CD14-positive monocyte (primary cell): Measurements from ENCODE around the gene GGA1. TPM values are rescaled to one million over a fixed set of nuclear protein-coding genes. Genes with fewer than 3 reads are reported as not detected.

Source experiments
- DNase-seq, 3 donors: peaks; one replicate each; pipeline ENCODE4 v3.0.0-alpha.2; 2011 to 2022
- H2AFZ ChIP-seq: 2 replicates; pipeline ENCODE4 v1.6.0; 2012; ENCODE audit warnings: mild to moderate bottlenecking, low read depth, low read length, inconsistent platforms; ENCODE audit not compliant: insufficient read depth, poor library complexity, severe bottlenecking
- H3K27ac ChIP-seq, 2 donors: 1 replicate in 1 of 2; 2 replicates in 1 of 2; pipeline ENCODE4 v1.5.1; 2012 to 2013; ENCODE audit warnings: low read length in 2 of 2, control low read depth in 1 of 2, inconsistent platforms in 1 of 2, low read depth in 1 of 2, mild to moderate bottlenecking in 1 of 2
- H3K27me3 ChIP-seq, 2 donors: one replicate each; pipeline versions ENCODE4 v1.6.0 to v1.6.1; 2011 to 2013; ENCODE audit warnings: low read length in 2 of 2; ENCODE audit not compliant: control insufficient read depth in 2 of 2, insufficient read depth in 2 of 2
- H3K36me3 ChIP-seq, 2 donors: replicated peaks in 1 of 2; 1 replicate in 1 of 2; 2 replicates in 1 of 2; pipeline versions ENCODE4 v1.5.1 to v1.6.1; 2012 to 2013; ENCODE audit warnings: low read length in 2 of 2, control low read depth in 1 of 2, inconsistent platforms in 1 of 2, mild to moderate bottlenecking in 1 of 2; ENCODE audit not compliant: insufficient read depth in 2 of 2, control insufficient read depth in 1 of 2
- H3K4me1 ChIP-seq, 2 donors: 1 replicate in 1 of 2; 2 replicates in 1 of 2; pipeline versions ENCODE4 v1.5.1 to v1.6.1; 2012 to 2013; ENCODE audit warnings: low read length in 2 of 2, control low read depth in 1 of 2, inconsistent platforms in 1 of 2, mild to moderate bottlenecking in 1 of 2, moderate library complexity in 1 of 2; ENCODE audit not compliant: insufficient read depth in 2 of 2, control insufficient read depth in 1 of 2
- H3K4me2 ChIP-seq: replicated peaks from 2 replicates; pipeline ENCODE3; 2012; ENCODE audit warnings: low read length, moderate library complexity, mild to moderate bottlenecking; ENCODE audit not compliant: poor library complexity, severe bottlenecking; ENCODE audit errors: extremely low read depth
- H3K4me3 ChIP-seq, 3 experiments: fragments of 200-600 bp in 1 of 3; sonication (generic) in 1 of 3; replicated peaks in 1 of 3; 1 replicate in 2 of 3; 2 replicates in 1 of 3; pipeline ENCODE4 v1.5.1; 2011 to 2013; ENCODE audit warnings: low read length in 3 of 3, mild to moderate bottlenecking in 3 of 3, control low read depth in 2 of 3, low read depth in 2 of 3, inconsistent platforms in 1 of 3, moderate library complexity in 1 of 3
- H3K79me2 ChIP-seq: 2 replicates; pipeline ENCODE4 v1.6.0; 2012; ENCODE audit warnings: mild to moderate bottlenecking, control low read depth, inconsistent platforms, low read length, moderate library complexity; ENCODE audit not compliant: insufficient read depth
- H3K9ac ChIP-seq: 2 replicates; pipeline ENCODE4 v1.6.0; 2017; ENCODE audit warnings: low read length, mild to moderate bottlenecking; ENCODE audit not compliant: insufficient read depth, poor library complexity, severe bottlenecking
- H3K9me3 ChIP-seq, 2 donors: replicated peaks in 1 of 2; 1 replicate in 1 of 2; 2 replicates in 1 of 2; pipeline versions ENCODE4 v1.5.1 to v1.6.1; 2012 to 2013; ENCODE audit warnings: low read length in 2 of 2, control low read depth in 1 of 2; ENCODE audit not compliant: control insufficient read depth in 1 of 2, insufficient read depth in 1 of 2
- H4K20me1 ChIP-seq: 2 replicates; pipeline ENCODE4 v1.6.0; 2012; ENCODE audit warnings: mild to moderate bottlenecking, low read length, control low read depth, moderate library complexity; ENCODE audit not compliant: insufficient read depth
- H3K27ac Mint-ChIP-seq, 7 donors: one replicate each; pipeline ENCODE4 v1.8.0; 2020; ENCODE audit warnings: mild to moderate bottlenecking in 7 of 7, mixed read lengths in 7 of 7, moderate library complexity in 6 of 7, inconsistent platforms in 2 of 7
- H3K27me3 Mint-ChIP-seq, 3 donors: one replicate each; pipeline ENCODE4 v1.8.0; 2021 to 2022; ENCODE audit warnings: low read depth in 3 of 3, mild to moderate bottlenecking in 3 of 3, mixed read lengths in 3 of 3, moderate library complexity in 3 of 3, inconsistent platforms in 1 of 3
- H3K36me3 Mint-ChIP-seq, 2 donors: one replicate each; pipeline ENCODE4 v1.8.0; 2020; ENCODE audit warnings: mixed read lengths in 2 of 2, inconsistent platforms in 1 of 2, mild to moderate bottlenecking in 1 of 2
- H3K4me1 Mint-ChIP-seq: one replicate; pipeline ENCODE4 v1.8.0; 2020; ENCODE audit warnings: mild to moderate bottlenecking, mixed read lengths
- H3K4me3 Mint-ChIP-seq, 2 donors: one replicate each; pipeline ENCODE4 v1.8.0; 2020; ENCODE audit warnings: mild to moderate bottlenecking in 2 of 2, mixed read lengths in 2 of 2, moderate library complexity in 1 of 2
- H3K9me3 Mint-ChIP-seq, 7 donors: one replicate each; pipeline ENCODE4 v1.8.0; 2020 to 2022; ENCODE audit warnings: mixed read lengths in 7 of 7, mild to moderate bottlenecking in 6 of 7, moderate library complexity in 6 of 7, inconsistent platforms in 2 of 7
- WGBS: methylation state at CpG from one replicate; pipeline ENCODE4 v1.1.5; 2013; ENCODE audit warnings: missing lambda C conversion rate; ENCODE audit not compliant: insufficient coverage; 5-methylcytosine and 5-hydroxymethylcytosine counted together
- intact Hi-C, 2 donors: fragments of 100-400 bp; cut with micrococcal nuclease; formaldehyde crosslinking; loops; one replicate each; pipeline versions ENCODE4 v1.15.0 to v1.15.1; 2023
- polyA plus RNA-seq, 3 donors: library from polyadenylated mRNA; depleted of rRNA in 1 of 3; unstranded in 2 of 3; stranded (reverse) in 1 of 3; fragments of 300-500 nt in 2 of 3; fragments of >200 nt in 1 of 3; fragmentation: Illumina TruSeq in 2 of 3; gene quantifications; 1 replicate in 2 of 3; 2 replicates in 1 of 3; pipeline ENCODE4 v1.2.3, GENCODE V29; 2012 to 2021
- TF ChIP-seq, protein P1 (sequence below): fragments of 200-600 bp; IDR thresholded peaks from one replicate; pipeline ENCODE4 v1.8.0; 2022; ENCODE audit warnings: antibody characterized with exemption, mild to moderate bottlenecking

GGA1 gene
- polyA plus RNA-seq, 3 donors: 19.8 to 91.0 (median 24.8) TPM

DNA sequence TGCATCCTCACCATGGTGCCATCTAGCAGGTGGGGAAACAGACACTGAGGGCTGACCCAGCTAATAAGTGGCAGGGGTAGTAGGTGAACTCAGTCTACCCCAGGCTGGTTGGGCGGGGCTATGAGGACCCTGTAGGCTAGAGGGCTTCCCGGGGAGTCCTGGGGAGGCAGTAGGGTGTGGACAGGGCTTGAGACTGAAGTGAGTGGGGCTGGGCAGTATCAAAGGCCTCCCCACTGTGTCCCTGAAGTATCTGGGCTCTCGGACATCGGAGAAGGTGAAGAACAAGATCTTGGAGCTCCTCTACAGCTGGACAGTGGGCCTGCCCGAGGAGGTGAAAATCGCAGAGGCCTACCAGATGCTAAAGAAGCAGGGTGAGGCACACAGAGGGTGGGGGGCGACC lies 11.4 kb downstream of the GGA1 start:
- peaks cover 0 to 1% (median 0%) of the 10 kb centered on the region in 3 donors for H3K27me3 Mint-ChIP-seq
- Histone ChIP-seq H4K20me1 (peaks cover 9% of the 10 kb centered on the region), H3K27ac (no peak overlapping the region), H3K4me3 (no peak overlapping the region), H2AFZ (no peak overlapping the region), H3K9me3 (no peaks in the 10 kb centered on the region), H3K4me1 (peaks cover 4 to 5% of the 10 kb centered on the region in 2 donors), H3K79me2 (no peaks in the 10 kb centered on the region), H3K27me3 (no peaks in the 10 kb centered on the region), H3K36me3 (peaks cover 65 to 83% of the 10 kb centered on the region in 2 donors), H3K4me2 (no peak overlapping the region), H3K9ac (no peak overlapping the region)
- intact Hi-C loops: no loop called here
- no peaks in the 10 kb centered on the region for H3K9me3 Mint-ChIP-seq
- H3K4me1 Mint-ChIP-seq: peaks cover 5% of the 10 kb centered on the region
- WGBS: 98% methylated on average over 6 of the region's 7 CpGs
- peak overlapping the region in 2 of 7 donors; percentile 41 to 54 for H3K27ac Mint-ChIP-seq
- DNase-seq: peak in 1 of 3 donors; percentile 2
- TF ChIP-seq, protein P1, sequence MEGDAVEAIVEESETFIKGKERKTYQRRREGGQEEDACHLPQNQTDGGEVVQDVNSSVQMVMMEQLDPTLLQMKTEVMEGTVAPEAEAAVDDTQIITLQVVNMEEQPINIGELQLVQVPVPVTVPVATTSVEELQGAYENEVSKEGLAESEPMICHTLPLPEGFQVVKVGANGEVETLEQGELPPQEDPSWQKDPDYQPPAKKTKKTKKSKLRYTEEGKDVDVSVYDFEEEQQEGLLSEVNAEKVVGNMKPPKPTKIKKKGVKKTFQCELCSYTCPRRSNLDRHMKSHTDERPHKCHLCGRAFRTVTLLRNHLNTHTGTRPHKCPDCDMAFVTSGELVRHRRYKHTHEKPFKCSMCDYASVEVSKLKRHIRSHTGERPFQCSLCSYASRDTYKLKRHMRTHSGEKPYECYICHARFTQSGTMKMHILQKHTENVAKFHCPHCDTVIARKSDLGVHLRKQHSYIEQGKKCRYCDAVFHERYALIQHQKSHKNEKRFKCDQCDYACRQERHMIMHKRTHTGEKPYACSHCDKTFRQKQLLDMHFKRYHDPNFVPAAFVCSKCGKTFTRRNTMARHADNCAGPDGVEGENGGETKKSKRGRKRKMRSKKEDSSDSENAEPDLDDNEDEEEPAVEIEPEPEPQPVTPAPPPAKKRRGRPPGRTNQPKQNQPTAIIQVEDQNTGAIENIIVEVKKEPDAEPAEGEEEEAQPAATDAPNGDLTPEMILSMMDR: no peak
- peaks cover 66 to 91% of the 10 kb centered on the region in 2 donors for H3K36me3 Mint-ChIP-seq
- H3K4me3 Mint-ChIP-seq: no peak overlapping the region

DNA sequence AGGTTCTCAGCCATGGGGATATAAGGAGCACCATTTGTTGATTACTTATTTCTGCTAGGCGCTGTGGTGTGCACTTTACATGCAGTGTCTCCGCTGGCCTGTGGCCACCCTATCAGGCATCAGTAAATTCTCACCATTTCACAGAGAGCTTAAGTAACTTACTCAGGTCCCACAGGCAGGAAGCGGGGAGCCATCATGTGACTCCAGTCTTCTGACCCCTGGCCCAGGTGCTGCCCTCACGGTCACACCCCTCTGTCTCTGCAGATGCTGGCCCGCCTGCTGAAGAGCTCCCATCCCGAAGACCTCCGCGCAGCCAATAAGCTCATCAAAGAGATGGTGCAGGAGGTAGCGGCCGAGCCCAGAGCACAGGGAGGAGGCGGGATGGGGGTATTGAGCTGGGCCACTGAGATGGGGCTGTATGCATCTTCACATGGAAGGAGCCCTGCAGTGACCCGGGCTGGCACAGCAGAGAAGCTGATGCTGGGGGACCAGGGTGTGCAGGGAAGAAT lies 12.8 kb downstream of the GGA1 start:
- Histone ChIP-seq H3K27me3 (no peaks in the 10 kb centered on the region), H3K9me3 (no peaks in the 10 kb centered on the region), H3K4me2 (no peak overlapping the region), H3K79me2 (no peaks in the 10 kb centered on the region), H3K9ac (no peak overlapping the region), H2AFZ (no peak overlapping the region), H3K27ac (no peak overlapping the region), H4K20me1 (peaks cover 9% of the 10 kb centered on the region), H3K4me1 (peaks cover 8 to 13% of the 10 kb centered on the region in 2 donors), H3K4me3 (no peak overlapping the region), H3K36me3 (peaks cover 67 to 89% of the 10 kb centered on the region in 2 donors)
- 97% methylated on average over 9 of the region's 12 CpGs for WGBS
- TF ChIP-seq, protein P1: no peak
- no peak for DNase-seq
- intact Hi-C loops: no loop called here
- H3K4me1 Mint-ChIP-seq: peaks cover 13% of the 10 kb centered on the region
- peaks cover 72 to 93% of the 10 kb centered on the region in 2 donors for H3K36me3 Mint-ChIP-seq
- H3K9me3 Mint-ChIP-seq: no peaks in the 10 kb centered on the region
- no peak overlapping the region for H3K27ac Mint-ChIP-seq
- no peak overlapping the region for H3K4me3 Mint-ChIP-seq
- peaks cover 0 to 1% (median 0%) of the 10 kb centered on the region in 3 donors for H3K27me3 Mint-ChIP-seq
